Measurements from ENCODE around the gene GRAMD4. TPM values are rescaled to one million over a fixed set of nuclear protein-coding genes. Genes with fewer than 3 reads are reported as not detected.

GRAMD4 gene
- polyA plus RNA-seq, 3 donors: 9.5 to 33.3 (median 12.6) TPM

DNA sequence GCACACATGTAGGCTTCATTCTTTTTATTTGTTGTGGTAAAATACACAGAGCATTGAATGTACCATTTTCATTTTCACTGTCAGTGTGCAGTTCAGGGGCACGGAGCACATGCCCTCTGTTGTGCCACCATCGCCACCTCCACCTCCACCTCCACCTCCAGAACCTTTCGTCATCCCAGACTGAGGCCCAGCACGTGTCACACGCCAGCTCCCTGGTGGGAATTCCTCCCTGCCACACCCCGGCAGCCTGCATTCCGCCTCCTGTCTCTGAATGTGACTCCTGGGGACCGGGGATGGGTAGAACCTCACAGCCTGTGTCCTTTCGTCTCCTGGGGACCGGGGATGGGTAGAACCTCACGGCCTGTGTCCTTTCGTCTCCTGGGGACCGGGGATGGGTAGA, 10.9 kb downstream of the GRAMD4 start:
- no peak overlapping the region for H2AFZ ChIP-seq (ENCODE audit: insufficient read depth, low read depth, low read length, poor library complexity, severe bottlenecking)
- Mint-ChIP-seq H3K9me3 (no peaks in the 10 kb centered on the region), H3K27ac (peak overlapping the region in 1 of 7 donors; percentile 44), H3K36me3 (peaks cover 45 to 68% of the 10 kb centered on the region in 2 donors), H3K4me3 (no peak overlapping the region), H3K4me1 (no peaks in the 10 kb centered on the region), H3K27me3 (ENCODE audit: low read depth in 3 of 3) (no peaks in the 10 kb centered on the region)
- no peak overlapping the region for H3K9ac ChIP-seq (ENCODE audit: insufficient read depth, low read length, poor library complexity, severe bottlenecking)
- no peak overlapping the region for H3K27ac ChIP-seq (ENCODE audit: low read depth in 1 of 2, low read length in 2 of 2)
- H3K4me2 ChIP-seq (replicated peaks; ENCODE audit: extremely low read depth, low read length, poor library complexity, severe bottlenecking): no peak overlapping the region
- intact Hi-C loops (cut with micrococcal nuclease): no loop called here
- no peaks in the 10 kb centered on the region for H3K9me3 ChIP-seq (replicated peaks in 1 of 2; ENCODE audit: control insufficient read depth in 1 of 2, insufficient read depth in 1 of 2, low read length in 2 of 2)
- H3K4me1 ChIP-seq (ENCODE audit: control insufficient read depth in 1 of 2, insufficient read depth in 2 of 2, low read length in 2 of 2): no peaks in the 10 kb centered on the region
- peaks cover 92% of the 10 kb centered on the region for H4K20me1 ChIP-seq (ENCODE audit: insufficient read depth, low read length)
- no peaks in the 10 kb centered on the region for H3K27me3 ChIP-seq (ENCODE audit: control insufficient read depth in 2 of 2, insufficient read depth in 2 of 2, low read length in 2 of 2)
- no peak for TF ChIP-seq CTCF (IDR thresholded peaks at IDR 0.05)
- WGBS (ENCODE audit: insufficient coverage): 95% methylated on average over 6 of the region's 13 CpGs
- H3K4me3 ChIP-seq (replicated peaks in 1 of 3; ENCODE audit: low read depth in 2 of 3, low read length in 3 of 3): no peak overlapping the region
- H3K36me3 ChIP-seq (replicated peaks in 1 of 2; ENCODE audit: control insufficient read depth in 1 of 2, insufficient read depth in 2 of 2, low read length in 2 of 2): peaks cover 62 to 76% of the 10 kb centered on the region in 2 donors
- H3K79me2 ChIP-seq (ENCODE audit: insufficient read depth, low read length): peaks cover 55% of the 10 kb centered on the region
- DNase-seq: no peak

GRCh38 chr22:46632646-46633249, 12.6 kb downstream of the GRAMD4 start:
- Mint-ChIP-seq H3K27ac (peak overlapping the region in 1 of 7 donors; percentile 21), H3K9me3 (no peaks in the 10 kb centered on the region), H3K36me3 (peaks cover 42 to 69% of the 10 kb centered on the region in 2 donors), H3K4me1 (no peaks in the 10 kb centered on the region), H3K27me3 (ENCODE audit: low read depth in 3 of 3) (no peaks in the 10 kb centered on the region), H3K4me3 (no peak overlapping the region)
- no peak for TF ChIP-seq CTCF (IDR thresholded peaks at IDR 0.05)
- H3K9ac ChIP-seq (ENCODE audit: insufficient read depth, low read length, poor library complexity, severe bottlenecking): no peak overlapping the region
- peaks cover 91% of the 10 kb centered on the region for H4K20me1 ChIP-seq (ENCODE audit: insufficient read depth, low read length)
- H3K27ac ChIP-seq (ENCODE audit: low read depth in 1 of 2, low read length in 2 of 2): no peak overlapping the region
- DNase-seq: no peak
- H3K79me2 ChIP-seq (ENCODE audit: insufficient read depth, low read length): peaks cover 41% of the 10 kb centered on the region
- H3K27me3 ChIP-seq (ENCODE audit: control insufficient read depth in 2 of 2, insufficient read depth in 2 of 2, low read length in 2 of 2): no peaks in the 10 kb centered on the region
- no peaks in the 10 kb centered on the region for H3K4me1 ChIP-seq (ENCODE audit: control insufficient read depth in 1 of 2, insufficient read depth in 2 of 2, low read length in 2 of 2)
- intact Hi-C loops (cut with micrococcal nuclease): no loop called here
- WGBS (ENCODE audit: insufficient coverage): 97% methylated on average over 15 of the region's 18 CpGs
- H3K9me3 ChIP-seq (replicated peaks in 1 of 2; ENCODE audit: control insufficient read depth in 1 of 2, insufficient read depth in 1 of 2, low read length in 2 of 2): no peaks in the 10 kb centered on the region
- peaks cover 56 to 78% of the 10 kb centered on the region in 2 donors for H3K36me3 ChIP-seq (replicated peaks in 1 of 2; ENCODE audit: control insufficient read depth in 1 of 2, insufficient read depth in 2 of 2, low read length in 2 of 2)
- H2AFZ ChIP-seq (ENCODE audit: insufficient read depth, low read depth, low read length, poor library complexity, severe bottlenecking): no peak overlapping the region
- H3K4me2 ChIP-seq (replicated peaks; ENCODE audit: extremely low read depth, low read length, poor library complexity, severe bottlenecking): no peak overlapping the region
- H3K4me3 ChIP-seq (replicated peaks in 1 of 3; ENCODE audit: low read depth in 2 of 3, low read length in 3 of 3): no peak overlapping the region

Measured in CD14-positive monocyte (primary cell).